Keratinocyte (primary cell): ENCODE results near the gene MRPL27.

Experiments
- CTCF ChIP-seq, 3 experiments: IDR thresholded peaks in 1 of 3; conservative IDR thresholded peaks in 1 of 3; optimal IDR thresholded peaks in 1 of 3; 2 replicates in 2 of 3; 3 replicates in 1 of 3; pipeline versions ENCODE3 to v1.5.1; 2011; ENCODE audit warnings: low read length in 3 of 3, mild to moderate bottlenecking in 3 of 3, moderate library complexity in 2 of 3, control low read depth in 1 of 3, inconsistent platforms in 1 of 3; ENCODE audit not compliant: insufficient read depth in 2 of 3; ENCODE audit errors: extremely low read depth in 1 of 3
- EZH2 ChIP-seq: IDR thresholded peaks from one replicate; pipeline ENCODE4 v1.6.1; 2012; ENCODE audit warnings: inconsistent platforms, mild to moderate bottlenecking, low read length, moderate library complexity

DNA sequence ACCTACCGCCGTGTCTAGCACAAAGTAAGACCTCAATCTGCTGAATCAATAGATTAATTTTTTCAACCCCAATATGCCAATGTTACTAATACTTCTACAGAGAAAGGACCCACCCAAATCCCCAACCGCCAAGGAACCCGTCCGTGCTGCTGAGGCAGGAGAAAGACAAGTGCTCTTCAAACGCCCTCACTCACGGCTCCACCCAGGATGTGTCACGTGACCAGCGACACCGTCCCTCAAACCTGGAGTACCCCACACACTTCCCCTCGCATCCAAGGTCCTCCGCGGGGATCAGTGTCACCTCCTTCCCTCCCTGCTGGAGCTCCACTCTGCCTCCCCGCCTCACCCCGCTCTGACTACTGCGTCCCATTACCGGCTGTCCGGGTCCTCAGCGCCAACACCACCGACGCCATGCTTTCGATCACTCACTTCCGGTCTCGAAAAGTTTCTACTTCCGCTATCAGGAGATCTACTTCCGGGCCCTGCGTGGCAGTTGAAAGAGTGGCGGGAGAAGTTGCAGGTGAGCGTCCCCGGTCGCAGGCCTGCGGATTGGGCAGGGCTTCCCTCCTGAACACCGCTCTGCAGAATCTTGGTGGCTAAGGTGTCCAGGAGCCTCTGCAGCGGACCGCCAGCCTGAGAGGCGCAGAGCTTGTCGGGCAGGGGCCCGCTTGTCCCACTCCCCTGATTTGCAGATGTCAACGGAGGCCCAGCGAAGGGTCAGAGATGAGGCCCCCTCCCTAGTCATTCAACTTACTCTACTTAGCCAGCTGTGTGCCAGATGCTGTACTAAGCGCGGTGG lies at the start of gene MRPL27, which contains the start of gene EME1:
- no peak for TF ChIP-seq EZH2
- TF ChIP-seq CTCF (optimal IDR thresholded peaks at IDR 0.05 in 1 of 3, IDR thresholded peaks at IDR 0.05 in 1 of 3, conservative IDR thresholded peaks at IDR 0.05 in 1 of 3; ENCODE audit: extremely low read depth in 1 of 3, insufficient read depth in 2 of 3, low read length in 3 of 3): no peak
